NCI-H187 (cell line): ENCODE measurements around the gene NOTCH3.

Experiments
- DNase-seq, 2 experiments: peaks; one replicate each; lab custom pipeline; 2025; lab: John Stamatoyannopoulos, UW

The NOTCH3 gene

DNA sequence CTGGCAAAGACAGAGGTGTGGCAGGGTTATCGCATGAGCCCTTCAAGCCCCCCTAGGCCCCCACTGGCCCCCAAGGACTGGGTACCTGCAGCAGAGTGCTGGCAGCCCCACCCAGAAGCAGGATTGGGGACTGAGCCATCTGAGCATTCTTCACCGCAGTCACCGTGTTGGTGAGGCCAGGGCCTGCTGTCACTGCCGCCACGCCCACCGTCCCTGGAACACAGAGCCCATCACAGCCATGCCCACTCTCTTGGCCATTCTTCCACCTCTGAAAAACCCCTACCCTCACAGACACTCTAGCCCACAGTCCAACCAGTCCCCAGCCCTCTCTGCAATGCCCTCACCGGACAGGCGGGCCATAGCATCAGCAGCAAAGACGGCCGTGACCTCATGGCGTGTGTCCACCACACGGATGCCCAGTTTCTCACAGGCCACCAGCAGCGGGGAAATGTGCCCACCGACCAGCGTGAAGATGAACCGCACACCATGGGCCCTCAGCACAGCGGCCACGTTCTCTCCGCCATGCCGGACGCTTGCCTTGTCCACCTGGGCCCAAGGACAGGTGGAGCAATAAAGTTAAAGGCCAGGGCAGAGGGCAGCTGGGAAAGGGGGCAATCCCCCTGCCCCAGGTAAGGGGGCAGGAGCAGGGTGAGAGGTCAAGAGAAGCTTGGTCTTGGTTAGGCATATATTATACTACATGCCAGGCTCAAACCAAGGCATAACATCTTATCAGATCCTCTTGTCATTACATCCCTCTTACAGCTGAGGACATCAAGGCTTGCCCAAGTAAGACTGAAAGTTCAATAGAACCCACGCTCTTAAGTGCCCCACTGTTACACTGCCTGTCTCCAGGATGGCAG, 77.5 kb downstream of the NOTCH3 start:
- DNase-seq = no peak

DNA sequence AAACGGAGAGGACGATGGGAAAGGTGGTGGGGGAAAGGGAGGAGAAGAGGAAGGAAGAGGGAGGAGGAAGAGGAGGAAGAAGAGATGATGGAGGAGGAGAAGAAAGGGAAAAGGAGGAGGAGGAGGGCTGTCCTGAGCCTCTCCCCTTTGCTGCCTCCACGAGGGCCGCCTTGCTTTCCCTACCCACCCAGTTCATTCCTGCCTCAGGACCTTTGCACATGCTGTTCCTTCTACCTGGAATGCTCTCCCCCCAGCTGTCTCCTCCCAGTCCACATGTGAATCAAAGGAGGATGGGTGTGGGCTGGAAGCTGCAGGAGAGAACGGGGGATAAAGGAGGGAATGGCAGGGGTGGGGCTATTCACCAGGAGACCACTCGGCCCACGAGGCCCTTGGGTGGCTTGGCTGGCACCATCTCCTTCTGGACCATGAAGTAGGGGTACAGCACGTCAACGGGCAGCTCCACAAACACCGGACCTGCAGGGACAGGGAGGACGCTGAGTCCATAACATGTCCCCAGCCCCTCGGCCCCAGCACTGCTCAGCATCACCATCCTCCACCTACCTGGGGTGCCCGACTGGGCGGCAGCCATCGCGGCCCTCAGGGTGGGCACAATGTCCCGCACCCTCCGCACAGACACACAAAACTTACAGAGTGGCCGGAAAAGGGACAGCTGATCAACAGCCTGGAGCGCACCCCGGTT, 78.3 kb downstream of the NOTCH3 start:
- no peak for DNase-seq

DNA sequence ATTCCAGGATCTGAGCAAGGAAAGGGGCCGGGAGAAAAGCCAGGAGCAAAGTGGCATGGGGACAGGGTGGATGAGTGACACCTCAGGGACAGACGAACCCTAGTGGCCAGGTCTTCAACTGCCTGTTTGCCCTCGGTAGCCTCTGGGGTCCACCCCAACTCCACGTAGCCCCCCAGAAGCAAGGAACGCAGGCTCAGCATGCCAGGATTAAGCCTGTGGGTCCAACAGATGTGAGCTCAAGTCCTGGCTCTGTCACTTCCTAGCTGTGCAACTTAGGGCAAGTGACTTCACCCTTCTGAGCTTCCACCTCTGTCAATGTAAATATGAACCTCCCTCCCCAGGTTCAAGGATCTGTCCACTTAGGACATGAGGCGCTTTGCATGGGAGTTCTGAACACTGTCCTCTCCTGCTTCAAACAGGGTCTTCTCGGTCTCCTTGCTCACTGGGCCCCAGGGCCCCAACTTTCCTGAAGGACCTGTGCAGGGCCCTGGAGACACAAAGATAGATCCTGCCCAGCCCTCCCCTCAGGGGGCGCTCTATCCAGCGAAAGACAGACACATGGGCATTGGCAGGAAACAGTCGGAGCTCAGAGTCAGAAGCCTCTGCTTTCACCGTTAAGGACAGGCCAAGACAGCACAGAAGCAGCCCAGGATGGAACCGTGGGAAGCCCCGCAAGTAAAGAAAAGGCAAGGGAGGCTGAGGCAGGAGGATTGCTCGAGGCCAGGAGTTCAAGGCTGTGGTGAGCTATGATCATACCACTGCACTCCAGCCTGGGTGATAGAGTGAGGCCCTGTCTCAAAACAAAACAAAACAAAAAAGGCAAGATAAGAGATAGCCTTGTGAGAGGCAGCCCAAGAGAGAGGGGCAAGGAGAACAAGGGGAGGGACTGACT, 80.4 kb downstream of the NOTCH3 start:
- no peak for DNase-seq

DNA sequence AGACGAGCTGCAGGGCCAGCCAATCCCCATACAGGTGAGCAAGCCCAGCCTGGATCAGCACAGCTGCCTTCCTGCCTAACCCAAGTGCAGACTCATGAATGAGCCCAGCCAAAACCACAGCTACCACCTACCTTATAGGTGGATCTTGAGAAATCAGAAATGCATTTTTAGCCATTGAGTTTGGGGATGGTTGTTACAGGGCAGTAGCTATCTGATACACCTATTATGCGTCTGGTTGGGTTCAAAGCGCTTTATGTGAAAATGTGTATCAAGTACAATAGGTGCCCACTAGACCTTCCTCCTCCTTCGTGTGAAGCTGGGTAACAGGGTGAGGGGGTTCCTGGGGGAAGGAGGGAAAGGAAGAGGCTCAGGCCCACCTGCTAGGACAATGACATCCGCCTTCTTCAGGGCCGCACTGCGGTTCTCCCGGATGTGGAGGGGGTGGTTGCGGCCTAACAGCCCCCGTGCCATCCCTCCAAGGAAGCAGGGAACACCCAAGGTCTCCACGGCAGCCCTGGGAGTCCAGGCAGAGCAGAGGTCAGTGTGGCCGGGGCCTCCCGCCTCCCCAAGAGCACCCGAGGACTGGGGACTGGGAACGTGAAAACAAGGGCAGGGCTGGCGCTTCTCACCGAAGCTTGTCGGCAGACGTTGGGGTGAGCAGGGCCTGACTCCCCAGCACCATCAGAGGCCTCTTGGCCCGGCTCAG, 81.9 kb downstream of the NOTCH3 start:
- no peak for DNase-seq

DNA sequence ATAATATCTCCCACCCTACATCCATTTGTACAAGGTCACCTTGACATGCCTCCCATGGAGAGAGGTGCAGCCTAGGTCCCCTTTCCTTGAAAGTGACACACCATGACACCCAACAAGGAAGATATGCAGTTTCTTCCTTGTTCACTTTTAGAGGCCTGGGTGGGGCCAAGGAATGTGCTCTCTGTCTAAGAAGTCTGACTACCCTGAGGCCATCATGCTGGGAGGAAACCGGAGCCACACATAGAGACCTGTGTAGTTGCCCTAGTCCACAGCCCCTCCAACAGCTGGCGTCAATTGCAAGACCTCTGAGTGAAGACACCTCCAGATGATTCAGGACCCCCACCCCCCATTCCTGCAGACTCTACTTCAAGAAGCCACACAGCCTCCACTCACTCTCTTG, 82.5 kb downstream of the NOTCH3 start:
- DNase-seq = no peak

DNA sequence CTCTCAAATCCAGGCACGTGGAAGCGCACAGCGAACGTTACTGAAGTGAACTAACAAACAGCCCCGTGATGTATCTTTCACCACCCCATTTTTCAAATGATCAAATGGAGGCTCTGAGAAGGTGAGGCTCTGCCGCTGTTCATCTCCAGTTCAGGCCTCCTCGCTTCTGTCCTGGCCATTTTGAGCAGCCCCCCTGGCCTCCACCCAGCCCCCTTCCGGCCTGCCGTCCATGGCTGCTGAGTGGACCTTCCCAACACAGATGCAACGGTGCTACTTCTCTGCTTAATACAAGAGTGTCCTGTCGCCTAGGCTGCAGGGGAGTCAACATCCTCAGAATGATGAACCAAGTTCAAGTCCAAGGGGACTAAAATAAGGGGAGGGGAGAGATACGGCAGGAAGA, 83.9 kb downstream of the NOTCH3 start:
- DNase-seq = no peak

DNA sequence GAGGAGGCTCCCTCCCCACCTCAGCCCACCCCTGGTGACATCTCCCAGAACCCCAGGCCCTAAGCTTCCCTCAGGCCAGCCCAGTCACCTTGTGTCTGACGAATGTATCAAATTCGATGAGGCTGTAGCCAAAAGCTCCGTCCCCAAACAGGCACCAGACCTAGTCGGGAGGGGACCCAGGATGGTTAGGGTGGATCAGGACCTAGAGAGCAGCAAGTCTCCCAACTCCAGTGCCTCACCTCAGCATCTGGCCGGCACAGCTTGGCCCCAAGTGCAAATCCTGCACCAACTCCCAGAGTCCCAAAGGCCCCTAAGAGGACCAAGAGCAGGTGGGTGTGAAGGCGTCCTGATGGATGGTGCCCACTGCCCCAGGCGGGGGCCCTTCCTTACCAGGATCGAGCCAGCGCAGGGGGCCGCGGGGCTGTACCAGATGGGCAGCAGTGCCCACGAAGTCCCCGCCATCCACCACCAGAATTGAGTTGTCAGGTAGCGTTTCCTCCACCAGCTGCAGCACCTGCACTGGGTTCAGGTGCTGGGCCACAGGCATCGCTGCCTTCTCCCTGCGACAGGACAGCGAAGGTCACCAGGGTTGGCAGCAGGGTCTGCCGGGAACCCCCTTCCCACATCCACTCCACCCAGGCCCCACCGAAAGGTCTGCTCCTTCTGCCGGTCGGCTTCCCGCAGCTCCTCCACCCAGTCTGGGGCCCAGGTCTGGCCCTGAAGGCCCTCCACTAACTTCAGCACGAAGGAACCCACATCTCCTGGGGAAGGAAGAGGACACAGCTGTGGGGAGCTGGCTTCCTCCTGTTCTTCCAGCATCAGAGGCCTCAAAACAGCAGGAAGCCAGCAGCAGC, 84.8 kb downstream of the NOTCH3 start:
- no peak for DNase-seq

DNA sequence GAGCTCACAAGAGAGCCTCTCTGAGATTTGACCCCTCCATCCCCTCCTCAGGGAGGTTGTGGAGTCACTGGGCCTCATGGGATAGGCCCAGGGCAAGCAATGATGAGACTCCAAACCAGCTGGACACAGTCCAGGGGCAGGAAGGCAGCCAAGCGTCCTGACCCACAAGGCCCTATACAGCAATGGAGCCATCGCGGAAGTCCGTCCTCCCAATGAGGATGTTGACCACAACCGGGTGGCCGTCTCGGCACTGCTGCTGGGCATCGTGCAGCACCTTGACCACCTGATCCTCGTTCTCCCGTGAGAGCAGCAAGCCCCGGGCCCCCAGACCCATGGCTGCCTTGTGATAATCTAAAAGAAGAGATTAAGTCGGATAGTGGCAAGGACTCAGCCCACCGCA, 85.7 kb downstream of the NOTCH3 start:
- DNase-seq = no peak

DNA sequence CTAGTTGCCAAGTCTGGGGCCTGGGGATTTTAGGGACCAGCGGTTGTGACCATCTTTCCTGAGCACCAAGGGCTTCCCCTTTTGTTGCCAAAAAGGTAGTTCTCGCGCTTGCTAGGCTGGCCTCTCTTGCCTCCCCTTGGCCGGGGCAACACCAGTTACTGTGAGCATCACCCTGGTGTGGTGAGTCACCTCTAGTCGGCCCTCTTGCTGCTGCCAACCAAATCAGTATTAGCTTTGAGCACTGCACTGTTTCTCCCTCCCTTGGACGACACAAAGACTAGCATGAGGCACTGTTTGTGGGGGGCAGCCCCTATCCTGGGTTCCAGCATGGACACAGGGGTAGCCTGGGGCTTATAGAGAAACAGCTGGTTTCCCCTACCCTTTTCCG, 86.6 kb downstream of the NOTCH3 start:
- DNase-seq = no peak

DNA sequence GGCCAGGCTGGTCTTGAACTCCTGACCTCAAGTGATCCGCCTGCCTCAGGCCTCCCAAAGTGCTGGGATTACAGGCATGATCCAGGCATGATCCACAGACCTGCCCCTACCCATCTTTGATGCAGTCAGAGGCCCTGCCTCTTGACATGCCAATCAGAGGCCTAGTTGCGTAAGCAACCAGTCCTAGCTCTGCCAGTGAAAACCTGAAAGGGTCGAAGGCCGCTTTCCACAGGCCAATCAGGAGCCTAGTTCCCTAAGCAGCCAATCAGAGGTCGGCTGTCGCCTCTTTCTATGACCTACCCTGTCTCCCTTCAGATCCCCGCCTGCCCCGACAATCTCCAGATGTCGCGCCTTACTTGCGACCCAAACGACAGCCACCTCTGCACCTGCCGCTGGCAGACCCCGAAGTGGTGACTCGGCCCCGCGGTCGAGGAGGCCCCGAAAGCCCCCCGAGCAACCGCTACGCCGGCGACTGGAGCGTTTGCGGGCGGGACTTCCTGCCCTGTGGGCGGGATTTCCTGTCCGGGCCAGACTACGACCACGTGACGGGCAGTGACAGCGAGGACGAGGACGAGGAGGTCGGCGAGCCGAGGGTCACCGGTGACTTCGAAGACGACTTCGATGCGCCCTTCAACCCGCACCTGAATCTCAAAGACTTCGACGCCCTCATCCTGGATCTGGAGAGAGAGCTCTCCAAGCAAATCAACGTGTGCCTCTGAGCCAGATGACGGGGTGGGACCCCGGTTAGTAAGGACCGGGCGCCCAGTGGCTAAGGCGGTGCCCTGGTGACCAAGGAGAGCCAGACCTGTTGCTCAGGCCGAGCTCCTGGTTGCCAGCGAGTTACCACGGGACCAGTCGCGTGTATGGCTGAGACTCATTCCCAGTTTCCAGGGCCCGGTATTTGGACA, 87.3 kb downstream of the NOTCH3 start:
- DNase-seq = no peak

DNA sequence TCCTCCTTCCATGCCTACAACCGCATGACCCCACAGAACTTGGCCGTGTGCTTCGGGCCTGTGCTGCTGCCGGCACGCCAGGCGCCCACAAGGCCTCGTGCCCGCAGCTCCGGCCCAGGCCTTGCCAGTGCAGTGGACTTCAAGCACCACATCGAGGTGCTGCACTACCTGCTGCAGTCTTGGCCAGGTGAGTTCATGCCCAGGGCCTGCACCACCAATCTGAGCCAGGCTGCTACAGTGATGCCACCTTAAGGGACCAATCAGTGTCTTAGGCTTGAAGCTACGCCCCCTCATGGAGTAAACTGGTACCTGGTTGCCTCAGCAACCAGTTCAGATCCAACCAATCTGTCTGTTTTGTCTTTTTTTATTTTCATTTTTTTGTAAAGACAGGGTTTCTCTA, 88.4 kb downstream of the NOTCH3 start:
- DNase-seq = no peak

DNA sequence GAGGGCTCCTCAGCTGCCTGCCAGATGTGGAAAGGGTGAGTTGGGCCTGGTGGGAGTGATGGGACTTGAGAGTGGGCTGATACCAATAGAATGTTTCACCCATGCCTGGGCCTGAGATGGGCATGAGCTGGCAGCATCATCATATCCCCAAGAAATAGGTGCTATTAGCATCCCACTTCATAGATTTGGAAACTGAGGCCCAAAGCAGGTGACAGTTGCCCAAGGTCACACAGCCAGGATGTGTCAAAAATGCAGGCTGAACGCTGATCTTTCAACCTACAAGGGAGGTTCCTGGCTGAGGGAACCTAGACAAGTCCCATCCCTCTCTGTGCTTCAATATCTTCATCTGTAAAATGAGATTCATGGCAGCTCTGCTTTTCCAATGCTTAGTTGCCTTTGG, 89.0 kb downstream of the NOTCH3 start:
- no peak for DNase-seq

DNA sequence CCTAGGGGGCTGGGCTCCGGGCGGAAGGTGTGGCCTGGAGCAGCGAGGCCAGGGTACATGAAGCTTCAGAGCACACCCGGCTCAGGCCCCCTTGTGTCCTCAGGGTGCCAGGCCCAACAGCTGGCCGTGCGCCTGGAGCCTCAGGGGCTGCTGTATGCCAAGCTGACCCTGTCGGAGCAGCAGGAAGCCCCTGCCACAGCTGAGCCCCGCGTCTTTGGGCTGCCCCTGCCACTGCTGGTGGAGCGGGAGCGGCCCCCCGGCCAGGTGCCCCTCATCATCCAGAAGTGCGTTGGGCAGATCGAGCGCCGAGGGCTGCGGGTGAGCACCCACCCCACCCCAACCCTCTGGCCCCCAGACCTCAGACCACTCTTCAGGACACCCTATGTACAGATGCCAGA, 90.4 kb downstream of the NOTCH3 start:
- no peak for DNase-seq

DNA sequence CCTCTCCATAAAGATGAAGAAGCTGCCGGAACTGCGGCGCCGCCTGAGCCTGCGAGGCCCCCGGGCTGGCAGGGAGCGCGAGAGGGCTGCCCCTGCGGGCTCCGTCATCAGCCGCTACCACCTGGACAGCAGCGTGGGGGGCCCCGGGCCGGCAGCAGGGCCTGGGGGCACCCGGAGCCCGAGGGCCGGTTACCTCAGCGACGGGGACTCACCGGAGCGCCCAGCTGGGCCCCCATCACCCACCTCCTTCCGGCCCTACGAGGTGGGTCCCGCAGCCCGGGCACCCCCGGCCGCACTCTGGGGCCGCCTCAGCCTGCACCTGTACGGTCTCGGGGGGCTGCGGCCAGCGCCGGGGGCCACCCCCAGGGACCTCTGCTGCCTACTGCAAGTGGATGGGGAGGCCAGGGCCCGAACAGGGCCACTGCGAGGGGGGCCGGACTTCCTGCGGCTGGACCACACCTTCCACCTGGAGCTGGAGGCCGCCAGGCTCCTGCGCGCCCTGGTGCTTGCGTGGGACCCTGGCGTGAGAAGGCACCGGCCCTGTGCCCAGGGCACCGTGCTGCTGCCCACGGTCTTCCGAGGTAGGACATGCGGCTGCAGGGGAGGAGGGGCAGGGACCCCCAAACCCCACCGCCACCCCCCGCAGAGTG, 90.9 kb downstream of the NOTCH3 start:
- DNase-seq = no peak
